Mesenchymal stem cell (in vitro differentiated cells and primary cell): Measurements from ENCODE around the gene PATZ1.
"Not testable (repeated sequence)": the region's sequence is repeated elsewhere in the genome, so short reads cannot be mapped to it uniquely, and the experiment has no call there.

Experiments
- DNase-seq: peaks from one replicate; pipeline ENCODE4 v3.0.0-alpha.2; 2013
- H2AFZ ChIP-seq: one replicate; pipeline ENCODE4 v1.6.1; 2013; ENCODE audit warnings: low read depth, mild to moderate bottlenecking, control low read depth, inconsistent platforms, low read length, moderate library complexity
- H2AK5ac ChIP-seq: 2 replicates; pipeline ENCODE4 v1.6.1; 2013; ENCODE audit warnings: low read length, moderate library complexity, mild to moderate bottlenecking, inconsistent platforms; ENCODE audit not compliant: severe bottlenecking
- H2BK120ac ChIP-seq: one replicate; pipeline ENCODE4 v1.6.1; 2013; ENCODE audit warnings: low read depth, mild to moderate bottlenecking, inconsistent platforms, low read length, moderate library complexity
- H2BK12ac ChIP-seq, 2 experiments: one replicate each; pipeline ENCODE4 v1.6.1; 2013; ENCODE audit warnings: inconsistent platforms in 2 of 2, low read length in 2 of 2, mild to moderate bottlenecking in 2 of 2, moderate library complexity in 2 of 2, control low read depth in 1 of 2
- H2BK15ac ChIP-seq: one replicate; pipeline ENCODE4 v1.6.1; 2013; ENCODE audit warnings: mild to moderate bottlenecking, low read depth, inconsistent platforms; ENCODE audit not compliant: poor library complexity, severe bottlenecking
- H2BK5ac ChIP-seq: 2 replicates; pipeline ENCODE4 v1.6.1; 2013; ENCODE audit warnings: low read depth, mild to moderate bottlenecking, low read length, control low read depth, inconsistent platforms; ENCODE audit not compliant: poor library complexity, severe bottlenecking
- H3K14ac ChIP-seq, 2 experiments: one replicate each; pipeline ENCODE4 v1.6.1; 2013; ENCODE audit warnings: inconsistent platforms in 2 of 2, low read length in 2 of 2, control low read depth in 1 of 2, mild to moderate bottlenecking in 1 of 2, moderate library complexity in 1 of 2
- H3K18ac ChIP-seq, 2 experiments: one replicate each; pipeline ENCODE4 v1.6.1; 2013; ENCODE audit warnings: inconsistent platforms in 2 of 2, low read length in 2 of 2, control low read depth in 1 of 2, low read depth in 1 of 2, mild to moderate bottlenecking in 1 of 2
- H3K23ac ChIP-seq, 2 experiments: one replicate each; pipeline ENCODE4 v1.6.1; 2013; ENCODE audit warnings: inconsistent platforms in 2 of 2, low read length in 2 of 2, mild to moderate bottlenecking in 2 of 2, moderate library complexity in 2 of 2, control low read depth in 1 of 2
- H3K27ac ChIP-seq: 2 replicates; pipeline ENCODE4 v1.5.1; 2013; ENCODE audit warnings: mild to moderate bottlenecking, moderate library complexity, low read length, control low read depth, inconsistent platforms; ENCODE audit not compliant: poor library complexity, severe bottlenecking
- H3K27me3 ChIP-seq, 2 experiments: 2 replicates each; pipeline versions ENCODE4 v1.6.1 to v1.7.0; 2013; ENCODE audit warnings: low read length in 2 of 2, mild to moderate bottlenecking in 2 of 2, moderate library complexity in 2 of 2, control low read depth in 1 of 2, inconsistent platforms in 1 of 2; ENCODE audit not compliant: control insufficient read depth in 1 of 2, insufficient read depth in 1 of 2
- H3K36me3 ChIP-seq, 2 experiments: 2 replicates each; pipeline versions ENCODE4 v1.6.1 to v1.7.0; 2013; ENCODE audit warnings: low read length in 2 of 2, control low read depth in 1 of 2, inconsistent platforms in 1 of 2, low read depth in 1 of 2, mild to moderate bottlenecking in 1 of 2; ENCODE audit not compliant: insufficient read depth in 2 of 2, control insufficient read depth in 1 of 2
- H3K4ac ChIP-seq, 2 experiments: one replicate each; pipeline ENCODE4 v1.6.1; 2013; ENCODE audit warnings: inconsistent platforms in 2 of 2, low read length in 2 of 2, mild to moderate bottlenecking in 2 of 2, moderate library complexity in 2 of 2, control low read depth in 1 of 2, low read depth in 1 of 2
- H3K4me1 ChIP-seq: 2 replicates; pipeline ENCODE4 v1.6.1; 2013; ENCODE audit warnings: low read depth, low read length, control low read depth; ENCODE audit not compliant: control insufficient read depth, insufficient read depth
- H3K4me2 ChIP-seq: 2 replicates; pipeline ENCODE4 v1.6.1; 2013; ENCODE audit warnings: low read length, mild to moderate bottlenecking, inconsistent platforms; ENCODE audit not compliant: poor library complexity, severe bottlenecking
- H3K4me3 ChIP-seq, 2 experiments: 2 replicates each; pipeline versions ENCODE4 v1.5.1 to v1.7.0; 2013; ENCODE audit warnings: low read length in 2 of 2, mild to moderate bottlenecking in 2 of 2, control low read depth in 1 of 2, low read depth in 1 of 2; ENCODE audit not compliant: insufficient read depth in 1 of 2
- H3K79me1 ChIP-seq: replicated peaks from 2 replicates; pipeline ENCODE4 v1.6.1; 2013; ENCODE audit warnings: mild to moderate bottlenecking, control low read depth, low read length, inconsistent platforms; ENCODE audit not compliant: poor library complexity, severe bottlenecking
- H3K9ac ChIP-seq: 2 replicates; pipeline ENCODE4 v1.7.0; 2013; ENCODE audit warnings: mild to moderate bottlenecking, low read length, moderate library complexity
- H3K9me3 ChIP-seq: 2 replicates; pipeline ENCODE4 v1.7.0; 2013; ENCODE audit warnings: mild to moderate bottlenecking, low read length; ENCODE audit not compliant: control insufficient read depth
- H4K8ac ChIP-seq: one replicate; pipeline ENCODE4 v1.6.1; 2013; ENCODE audit warnings: inconsistent platforms, mild to moderate bottlenecking, low read length, moderate library complexity
- H4K91ac ChIP-seq: one replicate; pipeline ENCODE4 v1.6.1; 2013; ENCODE audit warnings: mild to moderate bottlenecking, low read length, inconsistent platforms
- WGBS: methylation state at CpG from one replicate; pipeline ENCODE4 v1.1.7; 2013; ENCODE audit warnings: mixed read lengths; 5-methylcytosine and 5-hydroxymethylcytosine counted together

The PATZ1 gene

GRCh38 chr22:31314220-31314619 is 31.9 kb downstream of the PATZ1 start:
- not testable (repeated sequence) for H3K9me3 ChIP-seq, H2BK15ac ChIP-seq, H3K4me3 ChIP-seq, H3K4me1 ChIP-seq, H3K9ac ChIP-seq, H3K14ac ChIP-seq, DNase-seq, H3K23ac ChIP-seq, H3K36me3 ChIP-seq, H2BK5ac ChIP-seq, H2AK5ac ChIP-seq, H3K27ac ChIP-seq, H4K8ac ChIP-seq, H3K79me1 ChIP-seq, H3K18ac ChIP-seq, H2AFZ ChIP-seq, H2BK12ac ChIP-seq, H3K27me3 ChIP-seq, H2BK120ac ChIP-seq, H3K4ac ChIP-seq, H3K4me2 ChIP-seq, H4K91ac ChIP-seq
- 93% methylated on average over 1 of the region's 1 CpG for WGBS

GRCh38 chr22:31313366-31314147 is 32.6 kb downstream of the PATZ1 start:
- H3K27me3 ChIP-seq: no peaks in the 10 kb centered on the region
- no peak overlapping the region for H2AK5ac ChIP-seq
- no peak overlapping the region for H2BK5ac ChIP-seq
- H3K4ac ChIP-seq: no peak overlapping the region
- H2BK12ac ChIP-seq: no peak overlapping the region
- no peak overlapping the region for H3K27ac ChIP-seq
- H3K79me1 ChIP-seq: no peaks in the 10 kb centered on the region
- no peak overlapping the region for H2BK15ac ChIP-seq
- H4K8ac ChIP-seq: peak overlapping the region; percentile 76
- no peaks in the 10 kb centered on the region for H3K4me1 ChIP-seq
- H3K9me3 ChIP-seq: peaks cover 3% of the 10 kb centered on the region
- no peak overlapping the region for H3K23ac ChIP-seq
- no peak overlapping the region for H4K91ac ChIP-seq
- no peaks in the 10 kb centered on the region for H3K36me3 ChIP-seq
- peak overlapping the region; percentile 53 for H3K9ac ChIP-seq
- H3K4me3 ChIP-seq: no peak overlapping the region
- 30% methylated on average over 4 of the region's 6 CpGs for WGBS
- H3K4me2 ChIP-seq: no peak overlapping the region
- H3K14ac ChIP-seq: no peak overlapping the region
- peak; percentile 49 for DNase-seq
- no peak overlapping the region for H3K18ac ChIP-seq
- H2BK120ac ChIP-seq: no peak overlapping the region
- H2AFZ ChIP-seq: peak overlapping the region; percentile 20

- Histone ChIP-seq H3K79me1 (no peaks in the 10 kb centered on the region), H2AK5ac (no peak overlapping the region), H3K4me3 (no peak overlapping the region), H3K27ac (no peak overlapping the region), H3K4me2 (no peak overlapping the region), H3K14ac (no peak overlapping the region), H3K9ac (no peak overlapping the region), H2BK12ac (no peak overlapping the region), H3K9me3 (no peaks in the 10 kb centered on the region), H2BK5ac (no peak overlapping the region), H3K18ac (no peak overlapping the region), H4K91ac (no peak overlapping the region), H3K27me3 (peaks cover 0 to 3% of the 10 kb centered on the region in 2 experiments), H2AFZ (no peak overlapping the region), H3K36me3 (no peaks in the 10 kb centered on the region), H3K4ac (no peak overlapping the region), H2BK15ac (no peak overlapping the region), H4K8ac (no peak overlapping the region), H3K23ac (no peak overlapping the region), H2BK120ac (no peak overlapping the region), H3K4me1 (no peaks in the 10 kb centered on the region)
- no peak for DNase-seq
Observed at GRCh38 chr22:31308181-31308580, 38.0 kb downstream of the PATZ1 start.

- DNase-seq: no peak
- H2BK15ac ChIP-seq: no peak overlapping the region
- WGBS: 100% methylated on average over 3 of the region's 3 CpGs
Observed at GRCh38 chr22:31305194-31305593, 41.0 kb downstream of the PATZ1 start.

More at GRCh38 chr22:31305194-31305593, 41.0 kb downstream of the PATZ1 start:
- Histone ChIP-seq H2BK120ac (no peak overlapping the region), H2AFZ (no peak overlapping the region), H3K36me3 (no peaks in the 10 kb centered on the region), H2BK12ac (no peak overlapping the region), H3K4me2 (no peak overlapping the region), H3K14ac (no peak overlapping the region), H3K9ac (no peak overlapping the region), H4K91ac (no peak overlapping the region), H3K9me3 (no peaks in the 10 kb centered on the region), H2BK5ac (no peak overlapping the region), H3K27me3 (peaks cover 0 to 3% of the 10 kb centered on the region in 2 experiments), H3K4me3 (no peak overlapping the region), H3K27ac (no peak overlapping the region), H3K79me1 (no peaks in the 10 kb centered on the region), H2AK5ac (no peak overlapping the region), H3K18ac (no peak overlapping the region), H3K4me1 (no peaks in the 10 kb centered on the region), H3K23ac (no peak overlapping the region), H4K8ac (no peak overlapping the region), H3K4ac (no peak overlapping the region)
